C4-2B (cell line): ENCODE data around the gene EXOSC5.

Experiments
- CTCF ChIP-seq: fragments of 450-650 bp; conservative IDR thresholded peaks from 2 replicates; pipeline ENCODE4 v1.5.1; 2017; ENCODE audit warnings: mild to moderate bottlenecking
- ZFX ChIP-seq: fragments of 450-650 bp; IDR thresholded peaks from 2 replicates; pipeline ENCODE4 v1.6.1; 2017

GRCh38 chr19:41411100-41411967 lies 14.2 kb upstream of the EXOSC5 start:
- TF ChIP-seq CTCF, result no peak
- TF ChIP-seq ZFX, result no peak
